HG03045 (cell line): ENCODE results near the gene PPARGC1A.

Experiments
- ATAC-seq: cut with Tn5 transposase; IDR thresholded peaks from one replicate; pipeline ENCODE4 v1.9.1; 2021; ENCODE audit warnings: mild to moderate bottlenecking, moderate library complexity; ENCODE audit not compliant: unreplicated experiment

Gene PPARGC1A

DNA sequence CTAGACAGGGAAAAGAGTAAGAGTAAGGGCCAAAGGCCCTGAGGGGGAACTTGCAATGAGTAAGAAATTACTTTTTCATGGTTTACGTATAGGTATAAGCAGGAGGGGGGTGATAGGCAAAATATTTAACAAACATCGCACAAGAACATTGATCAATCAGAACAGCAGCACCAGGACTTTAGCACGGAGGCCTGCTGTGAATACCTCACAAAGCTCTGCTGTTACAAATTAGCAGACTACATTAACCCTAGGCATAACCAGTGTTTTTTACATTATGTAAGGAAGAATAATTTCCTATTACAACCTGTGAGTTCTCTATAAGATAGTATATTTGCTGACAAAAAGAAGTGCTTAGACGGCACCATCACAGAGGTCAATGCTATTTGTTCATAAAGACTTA, 44.9 kb downstream of the PPARGC1A start:
- no peak for ATAC-seq

DNA sequence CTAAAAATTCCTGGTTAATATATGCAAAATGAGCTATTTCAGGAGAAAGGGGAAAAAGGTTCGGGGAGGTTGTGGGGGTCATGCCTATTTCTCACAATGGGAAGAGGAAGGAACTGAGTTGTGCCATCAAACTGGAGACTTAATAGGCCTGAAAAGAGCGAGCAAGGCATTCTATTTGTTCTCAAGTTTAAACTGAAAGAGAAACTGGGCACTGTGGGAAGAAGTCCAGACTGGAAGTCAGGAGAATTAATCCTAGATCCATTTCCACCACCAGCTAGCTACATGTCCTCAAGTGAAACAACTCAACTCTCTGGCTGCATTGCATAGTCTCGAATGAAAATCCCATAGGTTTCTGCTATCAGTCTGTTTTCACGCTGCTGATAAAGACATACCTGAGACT, 50.6 kb downstream of the PPARGC1A start:
- no peak for ATAC-seq

DNA sequence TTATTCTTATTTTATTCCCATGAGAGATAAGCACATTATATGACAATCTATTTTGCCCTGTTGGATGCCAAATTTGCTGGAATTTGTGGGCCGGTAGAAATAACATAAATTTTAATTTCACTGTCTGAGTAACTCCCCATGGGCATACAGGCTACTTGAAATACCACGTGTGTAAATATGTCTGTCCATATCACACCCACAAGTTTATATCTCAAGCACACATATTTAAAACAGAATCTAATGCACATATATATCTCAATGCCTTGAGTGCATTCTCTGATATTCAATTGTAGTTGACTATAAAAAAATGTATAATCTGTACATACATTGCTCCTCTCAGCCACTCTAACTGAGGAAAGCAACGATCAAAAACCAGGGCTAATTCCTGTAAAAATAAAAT, 51.2 kb downstream of the PPARGC1A start:
- no peak for ATAC-seq

DNA sequence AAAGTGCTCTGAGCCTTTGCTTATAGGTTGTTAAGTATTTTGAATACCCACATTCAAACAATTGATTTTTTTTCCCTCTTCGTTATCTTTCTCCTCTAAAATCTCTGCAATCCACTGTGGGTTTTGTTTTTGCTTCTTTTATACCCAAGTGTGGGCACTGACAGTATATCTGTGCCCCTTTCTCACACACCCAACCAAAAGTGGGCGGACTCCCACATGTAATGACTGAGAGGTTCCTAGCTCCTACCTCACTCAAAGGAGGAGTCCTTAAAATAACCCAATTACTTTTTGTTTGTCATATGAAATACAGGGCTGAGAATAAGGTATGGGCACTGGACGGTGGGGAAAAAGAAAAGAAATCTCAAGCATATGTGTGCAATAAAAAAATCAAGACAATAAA, 51.7 kb downstream of the PPARGC1A start:
- no peak for ATAC-seq

DNA sequence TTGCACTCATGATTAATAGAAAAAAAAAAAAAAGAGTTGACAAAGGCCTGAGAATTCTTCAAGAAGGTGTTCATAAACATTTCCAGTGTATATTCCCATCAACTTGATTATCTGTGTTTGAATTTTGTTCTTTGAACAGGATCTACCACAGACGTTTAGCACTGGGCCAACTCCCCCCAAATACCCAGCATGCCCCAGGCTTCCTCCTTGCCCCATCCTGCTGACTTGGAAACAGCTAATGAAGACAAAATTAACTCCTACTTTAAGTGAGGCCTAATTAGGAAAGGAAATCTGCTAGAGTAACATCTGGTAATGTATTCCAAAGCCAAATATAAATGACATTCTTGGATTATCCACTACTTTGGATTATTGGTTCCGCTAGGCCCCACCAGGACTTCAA, 52.5 kb downstream of the PPARGC1A start:
- no peak for ATAC-seq

DNA sequence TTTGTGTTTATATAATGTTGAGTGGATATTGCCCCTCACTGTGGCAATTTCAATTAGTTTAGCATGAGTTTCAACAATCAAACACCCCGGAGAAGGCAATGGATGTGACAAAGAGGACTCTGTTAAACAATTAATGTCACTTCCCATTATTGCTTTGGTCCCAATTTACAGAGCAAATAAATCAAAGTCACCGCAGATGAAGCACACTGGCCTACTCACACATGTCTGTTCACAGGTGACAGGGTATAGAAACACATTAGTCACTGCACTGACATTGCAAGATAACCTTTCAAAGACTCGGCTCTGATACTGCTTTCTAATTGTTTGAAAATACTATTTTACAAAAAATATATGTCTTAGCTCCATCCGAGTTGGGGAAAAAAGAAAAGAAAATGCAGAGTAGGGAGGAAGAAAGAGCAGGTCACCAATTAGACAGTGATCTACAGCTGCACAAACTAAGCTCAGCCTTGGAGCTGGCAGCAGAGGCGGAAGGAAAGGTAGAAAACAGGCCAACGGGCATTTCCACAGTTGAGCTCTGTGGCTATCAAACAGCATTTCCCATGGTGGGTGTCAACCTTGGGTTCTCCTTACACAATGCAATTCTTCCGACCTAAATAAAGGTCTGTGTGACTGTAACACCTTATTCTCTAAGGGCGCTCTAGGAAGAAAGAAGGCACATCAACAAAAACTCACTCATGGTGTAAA, 53.9 kb downstream of the PPARGC1A start:
- no peak for ATAC-seq

DNA sequence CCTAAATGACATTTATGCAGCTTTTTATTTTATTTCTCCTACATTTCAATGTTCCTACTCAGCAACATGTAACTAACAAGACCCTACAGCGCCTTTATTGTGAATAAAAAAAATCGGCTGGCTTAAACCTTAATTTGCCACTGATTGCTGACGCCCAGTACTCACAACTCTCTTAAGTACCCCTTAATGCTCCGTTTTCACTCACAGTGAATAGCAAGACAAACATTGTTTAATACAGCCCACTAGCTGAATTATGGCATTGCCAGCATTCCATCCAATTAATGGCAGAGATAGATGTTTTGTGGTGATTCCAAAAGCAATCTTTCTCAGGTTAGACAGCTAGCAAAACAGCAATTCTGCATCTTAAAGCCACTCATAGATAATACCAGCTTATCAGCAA, 61.1 kb downstream of the PPARGC1A start:
- ATAC-seq = no peak

DNA sequence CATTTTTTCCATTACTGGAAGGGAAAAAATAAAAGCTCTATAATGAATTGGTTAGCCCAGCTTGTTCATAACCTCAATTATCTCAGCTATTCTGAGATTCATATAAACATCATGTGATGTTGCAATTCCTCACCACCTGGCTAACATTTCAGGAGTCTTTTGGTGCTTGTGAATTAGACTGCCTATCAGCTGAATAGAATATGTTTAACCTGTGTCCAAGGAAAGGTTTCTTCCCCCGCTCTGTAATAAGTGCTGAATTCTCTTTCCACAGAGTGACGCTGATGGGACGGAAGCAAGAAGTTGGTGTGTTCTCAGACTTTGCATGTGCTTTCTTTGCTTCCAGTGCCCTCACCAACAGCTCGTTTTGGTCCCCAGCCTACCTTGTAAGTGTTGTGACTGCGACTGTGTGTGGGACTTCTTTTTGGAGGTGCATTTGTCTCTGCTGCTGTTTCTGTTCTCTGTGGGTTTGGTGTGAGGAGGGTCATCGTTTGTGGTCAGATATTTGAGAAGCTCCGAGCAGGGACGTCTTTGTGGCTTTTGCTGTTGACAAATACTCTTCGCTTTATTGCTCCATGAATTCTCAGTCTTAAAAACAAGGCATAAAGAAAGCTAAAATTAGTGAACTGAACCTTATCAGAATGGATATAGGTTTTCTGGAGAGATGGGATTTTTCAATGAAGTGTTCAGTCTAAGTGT, 61.7 kb downstream of the PPARGC1A start:
- no peak for ATAC-seq

DNA sequence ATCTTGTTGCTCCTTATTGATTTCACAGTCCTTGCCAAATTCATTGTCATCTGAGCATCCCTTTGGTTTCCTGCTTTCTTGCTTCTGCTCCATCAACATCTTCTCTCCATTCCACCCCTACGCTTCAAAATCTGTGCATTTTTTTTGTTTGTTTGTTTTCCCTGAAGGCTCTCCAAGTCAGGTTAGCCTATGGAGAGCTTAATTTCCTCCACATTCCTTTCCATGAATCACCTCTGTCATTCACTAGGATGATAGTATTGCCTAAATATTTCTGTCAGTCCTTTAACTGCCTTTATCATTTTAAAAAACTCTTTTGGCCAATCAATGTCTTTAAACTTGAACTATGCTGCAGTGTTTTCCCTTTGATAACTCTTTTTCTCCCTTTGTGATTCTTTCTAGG, 67.7 kb downstream of the PPARGC1A start:
- ATAC-seq = no peak

DNA sequence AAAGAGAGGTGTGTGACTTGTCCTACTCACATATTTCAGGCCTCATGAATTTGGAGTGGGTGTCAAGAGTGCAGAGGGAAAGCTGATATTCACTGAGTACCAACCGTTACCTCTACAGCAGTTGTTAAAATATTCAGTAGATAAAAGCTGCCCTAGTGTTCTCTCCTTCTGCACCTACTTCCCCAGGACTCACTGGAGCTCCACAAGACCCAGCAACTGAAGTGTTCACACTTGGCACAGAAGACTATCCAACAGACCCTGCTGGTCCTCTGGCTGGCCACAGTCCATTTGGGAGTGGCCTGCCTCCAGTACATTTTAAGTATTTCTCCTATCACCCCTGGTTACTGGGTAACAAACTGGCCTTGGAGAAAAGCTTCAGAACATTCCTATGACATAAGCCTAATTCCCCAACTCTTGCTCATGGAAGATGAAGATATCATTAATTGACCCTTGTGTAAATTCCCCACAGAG, 70.8 kb downstream of the PPARGC1A start:
- no peak for ATAC-seq

DNA sequence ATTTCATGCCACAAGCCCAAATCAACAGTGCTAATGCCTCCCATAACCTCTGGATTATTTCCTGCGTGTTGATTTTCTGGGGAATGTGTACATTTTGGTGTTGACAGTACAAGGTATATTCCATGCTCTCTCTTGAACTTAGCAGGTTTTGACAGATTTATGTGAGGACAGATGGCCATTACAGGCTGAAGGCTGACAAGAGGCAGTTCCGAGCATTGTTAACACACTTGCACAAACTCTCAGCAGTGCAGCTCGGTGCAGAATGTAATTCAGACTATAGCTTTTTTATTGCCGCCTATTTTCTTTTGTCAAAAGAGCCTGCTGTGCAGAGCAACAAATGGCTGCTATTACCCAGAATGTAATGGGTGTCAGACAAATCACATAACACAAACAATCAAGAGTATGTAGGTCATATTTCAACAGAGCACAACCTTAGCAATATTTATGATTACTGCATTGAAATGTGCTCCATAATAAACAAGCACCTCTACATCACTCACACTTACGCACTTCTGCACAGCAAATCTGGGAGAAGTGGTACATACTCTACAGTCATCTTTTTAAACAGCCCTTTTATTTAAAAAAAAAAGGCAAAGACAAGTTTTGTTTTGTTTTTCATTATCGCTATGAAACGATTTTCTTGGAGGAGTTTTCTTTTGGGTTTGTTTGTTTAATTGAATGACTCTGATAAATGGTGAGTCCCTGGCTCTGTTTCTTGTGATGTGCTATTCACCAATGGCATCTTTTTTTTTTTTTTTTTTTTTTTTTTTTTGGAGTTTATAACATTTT, 71.6 kb downstream of the PPARGC1A start:
- ATAC-seq = no peak

DNA sequence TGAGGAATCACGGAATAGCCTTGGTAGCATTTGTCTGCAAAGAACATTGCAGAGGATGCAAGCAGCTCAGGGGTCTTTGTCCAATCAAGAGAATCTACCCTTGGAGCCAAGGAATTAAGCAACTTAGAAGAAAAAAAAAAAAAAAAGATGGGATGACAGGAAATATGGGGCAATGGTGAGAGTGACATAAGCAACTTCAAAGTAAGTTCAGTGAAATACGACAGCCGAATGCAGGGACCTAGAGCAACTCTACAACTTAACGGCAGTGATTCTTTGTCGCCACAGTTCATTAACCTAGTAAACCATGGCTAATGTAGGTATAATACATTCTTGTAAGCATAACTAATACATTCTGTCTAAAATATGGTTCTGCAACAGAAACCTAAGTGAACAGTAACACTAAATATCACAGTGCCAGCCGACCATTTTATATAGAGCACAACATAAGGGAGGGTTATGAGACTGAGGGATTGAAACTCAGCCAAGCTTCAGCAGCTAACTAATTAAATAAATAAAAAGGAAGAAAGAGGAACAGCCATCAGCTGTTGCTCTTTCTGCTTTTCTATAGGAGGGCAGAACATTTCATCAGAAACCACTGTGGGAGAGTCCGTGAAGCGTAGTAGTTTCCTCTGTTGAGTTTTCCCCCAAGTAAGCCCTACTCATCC, 74.7 kb downstream of the PPARGC1A start:
- no peak for ATAC-seq

DNA sequence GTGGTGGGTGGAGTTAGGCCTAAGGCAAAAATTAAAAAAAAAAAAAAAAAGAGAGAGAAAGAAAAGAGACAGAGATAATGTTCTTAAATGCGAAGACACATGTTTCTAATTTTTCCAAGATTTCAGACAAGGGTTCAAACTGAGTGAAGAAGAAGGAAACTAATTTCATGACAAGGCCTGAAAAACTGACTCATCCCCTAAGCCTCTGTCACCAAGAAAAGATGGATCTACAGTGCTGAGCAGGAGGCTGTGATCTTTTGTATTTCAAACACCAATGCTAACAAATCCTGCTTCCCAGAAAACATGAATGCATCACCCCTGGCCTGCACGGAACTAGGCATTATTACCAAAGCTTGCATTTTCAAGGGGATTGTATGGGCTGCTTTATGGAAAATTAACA, 75.3 kb downstream of the PPARGC1A start:
- no peak for ATAC-seq

DNA sequence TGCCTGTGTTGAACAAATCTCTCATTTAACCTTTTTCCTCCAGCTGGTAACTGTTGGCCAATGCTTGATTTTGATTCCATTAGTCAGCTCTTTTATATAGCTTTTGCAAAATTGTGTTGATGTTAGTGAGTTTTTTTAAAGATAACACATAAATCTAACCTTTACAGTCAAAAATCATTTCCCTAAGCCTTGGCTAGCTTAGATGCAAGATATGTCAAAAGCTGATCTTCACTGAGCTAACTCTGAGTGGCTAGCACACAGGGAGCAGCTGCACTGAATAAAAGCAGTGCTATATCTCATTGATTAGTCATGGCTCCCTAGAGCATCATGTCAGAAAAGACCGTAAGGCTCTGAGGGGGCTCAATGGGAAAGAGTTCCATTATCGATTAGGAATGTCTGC, 78.7 kb downstream of the PPARGC1A start:
- ATAC-seq = no peak

DNA sequence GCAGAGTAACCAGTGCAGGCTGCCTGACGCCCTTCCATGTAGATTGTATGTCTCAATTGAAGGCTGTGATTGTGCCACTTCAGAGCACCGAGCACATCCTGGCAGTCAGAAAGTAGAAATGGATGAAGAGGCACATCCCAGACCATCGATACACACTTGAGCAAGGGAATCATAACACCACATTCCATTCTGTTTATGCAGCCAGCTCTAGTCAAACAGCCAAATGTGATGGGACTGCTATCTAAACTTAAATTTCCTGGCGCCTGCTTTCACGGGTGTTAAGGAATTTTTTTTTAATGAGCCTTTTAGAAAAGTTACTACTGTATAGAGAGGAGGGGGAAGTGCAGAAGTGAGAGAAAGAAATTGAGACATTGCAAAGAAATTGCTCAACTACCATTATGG, 84.4 kb downstream of the PPARGC1A start:
- no peak for ATAC-seq

DNA sequence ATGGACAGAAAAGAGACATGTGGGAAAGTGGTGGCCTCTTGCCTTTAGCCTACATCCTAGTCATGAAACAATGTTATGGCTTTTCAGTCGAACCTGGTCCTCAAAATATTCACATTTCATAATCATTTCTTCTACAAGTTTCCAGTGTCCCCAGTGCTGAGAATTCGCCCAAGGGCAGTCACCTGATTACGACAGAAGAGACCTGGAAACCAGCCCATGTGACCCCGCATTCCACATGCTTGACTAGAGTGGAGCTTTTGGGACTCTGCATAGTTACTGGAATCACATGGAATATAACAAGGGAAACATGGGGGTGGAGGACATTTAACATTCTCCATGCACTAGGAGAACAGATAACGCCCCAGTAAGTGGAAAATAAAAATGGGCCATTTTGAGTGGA, 100.1 kb downstream of the PPARGC1A start:
- no peak for ATAC-seq

DNA sequence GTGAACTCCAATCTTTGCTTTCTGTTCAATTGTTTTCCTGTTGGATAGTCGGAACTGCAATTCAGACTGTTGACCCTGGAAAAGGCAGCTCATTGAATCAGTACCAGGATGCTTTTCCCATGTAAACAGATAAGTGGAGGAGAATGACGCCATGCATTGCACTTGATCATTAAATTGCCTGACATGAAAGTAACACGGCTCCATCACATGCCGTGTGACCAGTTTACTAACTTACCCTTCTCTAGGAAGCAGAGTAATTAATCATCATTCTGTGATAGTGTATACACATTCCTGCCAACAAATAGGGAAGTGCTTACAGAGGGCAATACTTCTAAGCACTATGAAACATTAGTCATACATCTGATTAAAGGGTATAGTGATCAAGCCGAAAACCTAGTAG, 101.4 kb downstream of the PPARGC1A start:
- ATAC-seq = no peak

DNA sequence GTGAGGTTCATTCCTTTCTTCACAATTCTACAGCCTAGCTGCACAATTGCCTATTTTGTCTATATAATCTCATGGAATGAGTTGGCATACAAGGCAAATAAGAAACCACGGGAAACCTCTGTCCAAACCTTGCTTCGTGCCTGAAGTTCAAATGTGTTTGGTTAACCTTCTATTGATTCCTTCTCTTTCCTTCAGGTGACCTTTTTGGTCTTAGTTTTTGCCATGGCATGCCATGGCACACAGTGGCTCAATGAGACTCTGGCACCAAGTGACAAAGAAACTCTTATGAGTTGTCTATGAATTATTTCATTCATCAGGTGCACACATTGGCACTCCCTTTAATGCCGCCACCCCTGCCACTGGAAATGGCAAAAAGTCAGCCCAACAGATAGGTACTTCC, 101.8 kb downstream of the PPARGC1A start:
- no peak for ATAC-seq

DNA sequence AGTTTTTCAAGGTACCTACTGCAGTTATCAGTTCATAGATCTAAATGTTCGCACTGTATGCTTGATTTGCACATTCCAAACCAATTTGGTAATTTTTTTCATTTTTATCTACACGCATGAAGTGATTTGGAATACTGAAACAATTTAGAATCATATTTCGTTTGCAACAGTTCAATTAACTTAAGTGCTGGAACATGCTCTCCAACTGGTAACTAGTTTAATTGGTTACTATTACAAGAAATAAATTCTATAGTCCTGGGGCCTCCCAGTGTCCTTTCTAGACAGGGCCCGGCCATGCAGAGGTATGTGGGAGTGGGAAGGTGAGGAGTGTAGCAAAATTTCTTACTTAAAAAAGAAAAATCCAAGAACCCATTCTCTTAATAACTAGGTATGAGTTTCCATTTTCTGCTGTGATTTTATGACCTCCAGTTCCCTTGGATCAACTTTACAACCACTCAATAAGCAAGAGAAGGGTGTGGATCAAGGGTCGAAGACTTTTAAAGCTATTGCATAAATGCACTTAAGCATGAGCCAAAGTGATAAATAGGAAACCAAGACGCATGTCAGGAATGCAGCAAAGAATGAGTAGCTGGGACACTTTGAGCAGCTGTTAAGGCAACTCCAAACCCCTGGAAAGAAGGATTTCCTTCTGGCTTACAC, 106.9 kb downstream of the PPARGC1A start:
- ATAC-seq = no peak

DNA sequence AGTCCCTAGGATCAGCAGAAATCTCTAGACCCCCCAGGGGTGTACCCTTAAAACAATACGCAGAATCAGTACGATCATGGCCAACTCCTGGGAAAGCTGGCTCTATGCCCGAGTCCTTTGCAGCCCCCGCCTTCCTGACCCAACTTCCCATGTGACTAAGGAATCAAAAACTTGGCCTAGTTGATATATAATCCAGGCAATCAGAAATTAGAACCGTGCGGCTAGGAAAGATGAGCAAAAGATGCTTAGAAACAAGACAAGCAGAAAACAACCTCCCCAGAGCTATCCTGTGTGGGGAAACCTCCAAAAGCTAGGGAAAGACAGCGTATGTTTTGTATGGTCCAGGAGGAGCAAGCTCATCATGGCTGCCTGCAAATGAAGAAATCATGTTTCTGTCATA, 110.0 kb downstream of the PPARGC1A start:
- no peak for ATAC-seq

DNA sequence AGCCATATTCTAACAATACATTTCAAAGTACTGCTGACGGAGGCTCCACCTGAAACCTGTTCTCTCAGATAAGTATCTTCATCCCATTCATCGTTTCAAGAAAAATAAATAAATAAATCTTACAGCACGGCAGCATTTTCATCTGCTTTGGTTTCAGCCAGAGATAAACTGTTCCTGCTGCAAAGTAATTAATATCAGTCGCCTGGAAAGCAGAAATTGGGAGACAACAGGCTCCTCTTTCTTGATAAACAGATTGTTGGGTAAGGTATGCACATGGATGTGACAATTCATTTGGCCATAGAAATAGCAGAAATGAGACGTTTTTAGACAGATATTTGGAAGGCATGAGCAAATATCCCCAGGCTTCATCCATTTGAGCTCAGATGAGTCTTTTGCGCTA, 110.4 kb downstream of the PPARGC1A start:
- ATAC-seq = no peak
